Measurements from ENCODE around the gene ASTN2.
A peak's percentile ranks its signal among the peaks of the same experiment; 100 is the strongest.
"Not testable (repeated sequence)": the region's sequence is repeated elsewhere in the genome, so short reads cannot be mapped to it uniquely, and the experiment has no call there.

Gene ASTN2

GRCh38 chr9:116706310-116707290, 708.3 kb downstream of the ASTN2 start:
- no peak for DNase-seq

DNA sequence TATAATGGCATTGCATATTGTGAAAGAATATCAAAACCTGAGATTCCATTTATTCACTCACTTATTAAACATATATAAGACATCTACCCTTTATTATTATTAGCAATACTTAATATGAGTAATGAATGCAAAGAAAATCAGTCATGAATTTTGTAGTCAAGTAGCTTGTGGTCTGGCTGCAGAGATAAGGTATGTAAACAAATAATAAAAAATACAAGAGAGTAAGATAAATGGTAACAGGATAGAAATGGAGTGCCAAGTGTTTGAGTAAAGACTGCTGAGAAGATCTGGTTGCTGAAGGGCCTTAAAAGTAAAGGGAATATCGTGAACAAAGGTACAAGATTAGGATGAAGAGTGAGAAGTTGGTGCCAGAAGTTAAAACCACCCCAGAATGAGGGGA, 709.3 kb downstream of the ASTN2 start:
- no peak for DNase-seq

GRCh38 chr9:116704470-116704869, 710.4 kb downstream of the ASTN2 start:
- DNase-seq: no peak

- DNase-seq: no peak
Observed at GRCh38 chr9:116703634-116704033, 711.2 kb downstream of the ASTN2 start.

DNA sequence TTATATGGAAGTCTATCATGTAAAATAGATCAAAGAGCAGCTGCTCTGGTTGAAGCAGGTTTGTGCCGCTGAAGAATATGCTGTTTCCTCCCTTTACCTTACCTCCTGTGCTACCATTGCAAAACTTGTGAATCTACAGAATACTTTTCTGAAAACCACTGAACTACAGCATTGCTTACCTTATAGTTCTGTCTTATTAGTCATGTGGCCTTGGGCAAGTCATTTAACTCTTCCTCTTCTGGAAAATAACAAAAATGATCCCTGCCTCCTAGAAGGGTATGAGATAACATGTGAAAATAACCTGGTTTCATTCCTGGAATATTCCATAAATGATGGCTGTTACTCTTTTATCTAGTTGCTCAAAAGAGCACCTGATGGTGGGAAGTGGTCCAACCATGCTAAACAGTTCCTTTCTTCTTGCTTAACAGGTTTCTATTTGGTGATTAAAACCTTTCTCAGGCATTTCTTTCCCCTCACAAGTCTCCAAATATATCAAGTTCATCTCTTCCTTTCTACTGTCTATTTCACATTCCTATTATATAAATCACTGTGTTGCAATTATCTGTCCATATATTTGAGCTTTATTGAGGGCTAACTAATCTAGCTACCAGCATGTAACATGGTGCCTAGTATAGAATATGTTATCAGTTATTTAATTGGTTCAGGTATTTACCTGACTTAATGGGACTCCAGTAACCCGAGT, 712.8 kb downstream of the ASTN2 start:
- no peak for DNase-seq

DNA sequence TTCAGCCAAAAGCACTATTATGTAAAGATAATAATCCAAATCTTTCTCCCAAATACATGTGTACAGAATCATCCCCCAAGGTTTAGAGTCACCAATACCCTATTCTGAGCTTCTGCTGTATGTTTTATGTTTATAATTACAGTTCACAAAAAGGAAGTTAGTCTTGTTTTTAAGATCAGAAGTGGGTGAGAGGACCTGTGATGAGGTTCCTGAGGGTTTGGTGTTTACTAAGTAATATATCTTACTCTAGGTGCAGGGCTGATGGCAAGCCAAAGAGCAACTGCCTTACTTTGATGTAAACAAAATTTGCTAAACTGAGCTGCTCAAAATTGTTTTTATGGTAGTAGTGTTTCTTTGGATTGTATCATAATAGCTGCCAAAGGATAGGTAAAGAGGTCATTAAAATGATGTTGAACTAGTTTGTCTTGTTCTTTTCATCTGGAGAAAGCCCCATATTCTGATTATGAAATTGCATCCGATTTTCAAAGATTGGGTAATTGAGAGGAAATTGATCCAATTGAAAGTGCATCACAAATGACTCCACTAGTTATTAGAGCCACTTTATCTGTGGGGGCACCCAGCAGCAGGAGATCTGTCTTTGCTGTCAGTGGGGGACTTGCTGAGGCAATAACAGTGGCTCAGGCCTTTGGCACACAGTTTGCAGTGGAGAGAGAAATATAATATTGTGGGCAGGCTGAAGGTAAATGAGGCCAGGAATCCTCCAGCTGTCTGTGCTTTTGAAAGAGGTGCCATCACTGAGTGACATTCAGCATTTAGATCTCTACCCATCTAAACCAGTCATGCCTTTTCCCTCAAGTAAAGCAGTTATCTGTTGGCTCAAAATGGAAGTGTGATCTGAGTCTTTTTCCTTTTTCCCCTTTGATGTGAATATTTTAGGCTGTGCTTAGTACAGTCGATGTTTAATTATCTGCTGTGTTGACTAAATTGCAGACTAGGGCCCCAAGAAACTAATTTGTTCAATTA, 713.7 kb downstream of the ASTN2 start:
- DNase-seq: no peak

- no peak for DNase-seq
Observed at GRCh38 chr9:116700279-116700678, 714.6 kb downstream of the ASTN2 start.

DNA sequence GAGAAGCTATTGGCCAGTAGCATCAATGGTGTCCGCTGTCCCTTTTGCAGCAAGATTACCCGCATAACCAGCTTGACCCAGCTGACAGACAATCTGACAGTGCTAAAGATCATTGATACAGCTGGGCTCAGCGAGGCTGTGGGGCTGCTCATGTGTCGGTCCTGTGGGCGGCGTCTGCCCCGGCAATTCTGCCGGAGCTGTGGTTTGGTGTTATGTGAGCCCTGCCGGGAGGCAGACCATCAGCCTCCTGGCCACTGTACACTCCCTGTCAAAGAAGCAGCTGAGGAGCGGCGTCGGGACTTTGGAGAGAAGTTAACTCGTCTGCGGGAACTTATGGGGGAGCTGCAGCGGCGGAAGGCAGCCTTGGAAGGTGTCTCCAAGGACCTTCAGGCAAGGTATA, 717.0 kb downstream of the ASTN2 start:
- DNase-seq: no peak

GRCh38 chr9:116697362-116697761, 717.5 kb downstream of the ASTN2 start:
- DNase-seq: peak; percentile 62

- no peak for DNase-seq
Observed at GRCh38 chr9:116695438-116695837, 719.4 kb downstream of the ASTN2 start.

- DNase-seq: peak; percentile 35
Observed at GRCh38 chr9:116694785-116695291, 720.0 kb downstream of the ASTN2 start.

GRCh38 chr9:116693233-116693731, 721.6 kb downstream of the ASTN2 start:
- no peak for DNase-seq

DNA sequence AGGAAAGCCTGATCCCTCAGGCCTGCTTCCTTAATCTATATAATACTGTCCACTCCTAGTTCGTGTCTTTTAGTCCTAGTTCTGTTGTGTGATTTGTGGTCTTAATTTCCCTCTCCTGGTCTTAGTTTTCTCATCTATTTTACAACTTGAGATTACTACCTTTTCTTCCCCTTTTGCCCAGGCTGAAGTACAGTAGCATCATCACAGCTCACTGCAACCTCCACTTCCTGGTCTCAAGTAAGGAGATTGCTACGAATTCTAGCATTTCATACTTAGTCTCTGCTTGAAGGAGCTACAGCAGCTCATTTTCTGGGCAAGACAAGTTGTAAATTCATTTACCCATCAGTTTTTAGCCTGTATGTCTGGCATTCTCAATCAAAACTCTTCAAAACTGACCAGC, 722.2 kb downstream of the ASTN2 start:
- no peak for DNase-seq

DNA sequence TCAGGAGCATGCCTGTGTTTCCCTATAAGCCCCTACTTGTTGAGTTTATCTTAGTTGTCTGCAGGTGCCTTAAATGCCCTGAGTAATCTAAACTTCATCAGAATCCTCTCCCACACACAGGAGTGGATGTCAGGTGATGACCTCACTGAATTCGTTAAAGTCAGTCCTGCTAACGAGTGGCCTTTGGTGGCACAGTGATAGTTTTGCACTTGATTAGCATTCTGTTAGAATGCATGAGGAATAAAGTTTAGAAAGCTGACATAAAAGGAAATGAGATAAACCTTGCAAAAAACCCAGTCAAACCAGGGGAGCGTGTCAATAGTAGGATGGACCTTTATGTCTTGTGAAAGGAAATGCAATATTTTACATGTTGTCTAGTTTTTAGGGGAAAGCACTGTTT, 723.2 kb downstream of the ASTN2 start:
- DNase-seq: no peak

- not testable (repeated sequence) for DNase-seq
Observed at GRCh38 chr9:116690805-116691204, 724.1 kb downstream of the ASTN2 start.

DNA sequence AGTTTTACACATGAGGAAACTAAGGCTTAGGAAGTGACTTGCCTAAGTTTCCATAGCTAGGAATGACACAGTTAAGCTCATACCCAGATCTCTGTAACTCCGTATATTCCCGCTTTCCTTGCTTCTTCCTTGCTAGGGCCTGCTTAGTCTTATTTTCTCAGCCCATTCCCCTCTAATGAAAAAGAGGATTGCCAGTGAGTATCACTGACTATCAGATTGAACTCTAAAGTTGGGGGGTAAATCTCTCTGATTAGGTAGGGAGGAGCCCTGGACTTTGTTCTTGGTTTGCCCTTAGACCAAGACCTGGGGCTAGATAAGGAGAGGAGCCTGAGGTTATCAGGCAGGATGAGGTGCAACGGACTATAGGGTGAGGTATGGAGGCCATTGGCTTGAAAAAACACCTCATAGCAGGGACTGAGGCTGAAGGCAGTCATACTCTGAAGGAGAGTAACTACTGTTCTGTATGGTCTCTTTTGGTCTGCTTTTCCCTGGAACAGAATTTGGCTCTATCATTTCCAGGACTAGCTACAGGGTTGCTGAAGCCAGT, 725.3 kb downstream of the ASTN2 start:
- no peak for DNase-seq

DNA sequence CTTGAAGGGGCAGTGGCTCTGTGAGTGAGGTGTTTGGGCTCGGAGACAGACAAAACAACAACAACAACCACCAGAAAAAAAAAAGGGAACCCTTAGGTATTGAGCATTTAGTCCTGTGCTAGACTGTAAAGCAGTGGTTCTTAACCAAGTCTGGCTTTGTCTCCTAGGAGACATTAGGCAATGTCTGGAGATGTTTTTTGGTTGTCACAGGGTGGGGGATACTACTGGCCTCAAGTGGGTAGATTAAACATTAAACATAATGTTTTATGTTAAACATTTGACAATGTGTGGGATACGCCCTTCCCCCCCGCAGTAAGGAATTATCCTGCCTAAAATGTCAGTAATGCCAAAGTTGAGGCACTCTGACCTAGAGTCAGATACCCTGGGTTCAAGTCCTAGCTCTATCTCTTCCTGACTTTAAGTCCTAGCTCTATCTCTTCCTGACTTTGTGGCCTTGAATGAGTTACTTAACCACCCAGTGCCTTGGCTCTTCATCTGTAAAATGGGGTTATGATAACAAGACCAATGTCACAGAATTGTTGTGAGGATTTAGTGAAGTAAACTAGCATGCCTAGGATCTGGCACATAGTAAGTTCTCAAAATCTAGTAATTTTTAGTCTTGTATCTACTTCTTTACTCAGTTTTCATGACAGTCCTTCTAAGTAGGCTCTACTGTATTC, 725.9 kb downstream of the ASTN2 start:
- DNase-seq: no peak

- peak; percentile 11 for DNase-seq
Observed at GRCh38 chr9:116687754-116688135, 727.1 kb downstream of the ASTN2 start.

DNA sequence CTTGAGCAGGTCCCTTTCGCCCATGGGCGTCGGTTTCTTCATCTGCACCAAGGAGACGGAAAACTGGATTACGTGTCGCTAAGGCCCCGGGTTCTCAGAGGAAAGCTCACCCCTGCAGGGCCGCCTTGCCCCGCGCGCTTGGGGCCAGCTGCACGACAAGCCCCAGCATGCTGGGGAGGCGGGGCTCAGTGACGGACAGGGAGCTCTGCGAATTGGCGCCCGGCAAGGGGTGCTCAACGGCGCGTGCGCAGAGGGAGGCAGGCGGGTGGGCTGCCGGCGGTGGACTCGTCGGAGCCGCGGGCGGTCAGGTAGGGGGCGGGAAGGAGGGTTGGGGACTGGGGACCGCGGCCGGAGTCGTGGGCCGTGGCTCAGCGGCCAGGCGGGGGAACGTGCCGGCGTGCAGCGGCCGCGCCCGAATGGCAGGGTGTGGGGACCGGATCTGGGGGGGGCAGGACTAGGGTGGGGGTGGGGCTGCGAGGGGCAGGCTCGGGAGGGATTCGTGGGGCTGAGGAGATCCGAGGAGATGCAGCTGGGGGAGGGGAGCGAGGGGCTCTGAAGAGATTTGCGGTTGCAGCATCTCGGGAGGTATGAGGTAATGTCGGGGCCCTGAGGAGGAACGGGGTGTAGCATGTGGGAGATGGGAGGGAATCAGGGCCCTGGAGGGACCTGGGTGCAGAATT, 727.6 kb downstream of the ASTN2 start, which contains the start of gene TRIM32:
Gene TRIM32, plus strand, starts transcription at position 232 of the 680 bp plus-strand sequence. CDS start 10,438 bp downstream, outside the sequence.
- peak; percentile 89 for DNase-seq

- DNase-seq: no peak
Observed at GRCh38 chr9:116686693-116687073, 728.2 kb downstream of the ASTN2 start.

- no peak for DNase-seq
Observed at GRCh38 chr9:116686135-116686534, 728.7 kb downstream of the ASTN2 start.

Data from fibroblast of skin of right quadriceps (primary cell).